GM12878 (cell line): ENCODE measurements around the gene RASL10A. TPM values are rescaled to one million over a fixed set of nuclear protein-coding genes. Genes with fewer than 3 reads are reported as not detected.

Experiments used
- ATAC-seq: fragments of 200-7000 bp; cut with Tn5 transposase; 3 replicates; pipeline ENCODE4 v1.9.1; 2020; ENCODE audit warnings: mild to moderate bottlenecking, moderate library complexity
- BruUV-seq: library from RNA; stranded (reverse); fragments of 400-500 nt; replicated peaks from 2 replicates; lab custom pipeline; 2021; lab: Mats Ljungman, UMichigan
- CTCF ChIA-PET: fragments of 300-600 bp; sonication (Branson Sonifier 250); formaldehyde crosslinking; extraction: SDS; loops from one replicate; lab custom pipeline; 2021; ENCODE audit warnings: inconsistent platforms; lab: Yijun Ruan, JAX
- POLR2A ChIA-PET: fragments of 350-600 bp; formaldehyde crosslinking; extraction: SDS; loops from one replicate; lab custom pipeline; 2021; ENCODE audit warnings: inconsistent platforms; lab: Charles Lee
- RAD21 ChIA-PET: fragments of 300-600 bp; sonication (Branson Sonifier 250); formaldehyde crosslinking; loops from one replicate; lab custom pipeline; 2023; ENCODE audit warnings: antibody characterized with exemption; ENCODE audit not compliant: unreplicated experiment; lab: Charles Lee
- SMC1A ChIA-PET: fragments of 300-600 bp; sonication (Branson Sonifier 250); formaldehyde crosslinking; loops from one replicate; lab custom pipeline; 2023; ENCODE audit not compliant: unreplicated experiment, uncharacterized antibody; lab: Charles Lee
- DNase-seq: peaks from one replicate; pipeline ENCODE4 v3.0.0-alpha.2; 2011; ENCODE audit warnings: low read depth, low spot score
- FAIRE-seq: peaks from 3 replicates; lab custom pipeline; 2011; peaks lifted over from hg19 to GRCh38; lab: Jason Lieb, UNC
- H2AFZ ChIP-seq: 2 replicates; pipeline ENCODE4 v1.6.0; 2011; ENCODE audit warnings: low read depth, low read length, control low read depth; ENCODE audit not compliant: control insufficient read depth
- H3K27ac ChIP-seq: 2 replicates; pipeline ENCODE4 v1.5.1; 2011; ENCODE audit warnings: control low read depth; ENCODE audit not compliant: control insufficient read depth, insufficient read depth
- H3K27me3 ChIP-seq, 2 experiments: replicated peaks in 1 of 2; 2 replicates each; pipeline versions ENCODE4 v1.6.0 to v1.6.1; 2011; ENCODE audit warnings: low read length in 1 of 2; ENCODE audit not compliant: control insufficient read depth in 2 of 2, insufficient read depth in 2 of 2
- H3K36me3 ChIP-seq, 2 experiments: 2 replicates each; pipeline ENCODE4 v1.5.1; 2011; ENCODE audit warnings: low read length in 1 of 2; ENCODE audit not compliant: control insufficient read depth in 2 of 2, insufficient read depth in 2 of 2
- H3K4me1 ChIP-seq: 2 replicates; pipeline ENCODE4 v1.6.1; 2011; ENCODE audit warnings: mild to moderate bottlenecking, low read length, moderate library complexity, mixed read lengths; ENCODE audit not compliant: control insufficient read depth, insufficient read depth
- H3K4me2 ChIP-seq: 2 replicates; pipeline ENCODE4 v1.6.0; 2011; ENCODE audit warnings: control low read depth; ENCODE audit not compliant: control insufficient read depth, insufficient read depth
- H3K4me3 ChIP-seq: fragments of 200-600 bp; sonication (generic); 2 replicates; pipeline ENCODE4 v1.5.1; 2016
- H3K79me2 ChIP-seq: 2 replicates; pipeline ENCODE4 v1.6.0; 2011; ENCODE audit warnings: low read length; ENCODE audit not compliant: control insufficient read depth, insufficient read depth
- H3K9ac ChIP-seq: 2 replicates; pipeline ENCODE4 v1.8.0; 2011; ENCODE audit warnings: low read length, control low read depth, mixed read lengths; ENCODE audit not compliant: control insufficient read depth, insufficient read depth
- H3K9me3 ChIP-seq: replicated peaks from 3 replicates; pipeline ENCODE4 v1.5.1; 2011; ENCODE audit warnings: mild to moderate bottlenecking, low read length; ENCODE audit not compliant: control insufficient read depth, insufficient read depth
- H4K20me1 ChIP-seq: 2 replicates; pipeline ENCODE4 v1.6.0; 2011; ENCODE audit not compliant: control insufficient read depth, insufficient read depth
- EED ChIP-seq: sonication (generic); IDR thresholded peaks from 2 replicates; pipeline ENCODE4 v1.6.1; 2016; ENCODE audit warnings: antibody characterized with exemption, low read depth
- IKZF2 ChIP-seq, 2 experiments: fragments of 450-650 bp; IDR thresholded peaks; 2 replicates each; pipeline ENCODE4 v1.6.1; 2017; ENCODE audit warnings: mild to moderate bottlenecking in 2 of 2, moderate library complexity in 2 of 2
- IRF4 ChIP-seq: IDR thresholded peaks from 2 replicates; pipeline ENCODE4 v1.6.1; 2011; ENCODE audit warnings: low read depth, low read length
- JUND ChIP-seq: IDR thresholded peaks from 2 replicates; pipeline ENCODE4 v1.6.1; 2012; ENCODE audit warnings: low read depth, mild to moderate bottlenecking, low read length, improper control_type of control experiment, moderate library complexity
- POLR2A ChIP-seq: IDR thresholded peaks from 2 replicates; pipeline ENCODE4 v1.6.1; 2011; ENCODE audit warnings: low read depth, mild to moderate bottlenecking, low read length
- RBBP5 ChIP-seq: fragments of 200-600 bp; sonication (generic); conservative IDR thresholded peaks from 2 replicates; pipeline ENCODE4 v1.6.1; 2016
- RELA ChIP-seq: fragments of 450-650 bp; IDR thresholded peaks from 2 replicates; pipeline ENCODE4 v1.8.0; 2014; ENCODE audit warnings: borderline replicate concordance; ENCODE audit not compliant: partially characterized antibody
- SMARCA5 ChIP-seq: fragments of 450-650 bp; IDR thresholded peaks from 2 replicates; pipeline ENCODE4 v1.6.1; 2017; ENCODE audit warnings: mild to moderate bottlenecking
- TCF7 ChIP-seq: IDR thresholded peaks from 2 replicates; pipeline ENCODE4 v1.6.1; 2014; ENCODE audit warnings: antibody characterized with exemption, borderline replicate concordance
- YBX1 ChIP-seq: fragments of 450-650 bp; IDR thresholded peaks from 2 replicates; pipeline ENCODE4 v1.6.1; 2016; ENCODE audit warnings: antibody characterized with exemption
- ZNF384 ChIP-seq: IDR thresholded peaks from 2 replicates; pipeline ENCODE4 v1.6.1; 2012; ENCODE audit warnings: low read depth, mild to moderate bottlenecking, low read length, improper control_type of control experiment, borderline replicate concordance
- WGBS: methylation state at CpG from one replicate; pipeline ENCODE4 v1.1.6; 2016; ENCODE audit warnings: low lambda C conversion rate; ENCODE audit not compliant: insufficient replicate concordance, insufficient coverage; ENCODE audit errors: missing lambda C conversion rate; 5-methylcytosine and 5-hydroxymethylcytosine counted together
- in situ Hi-C: fragments of 300-500 bp; cut with MboI; formaldehyde crosslinking; loops from 9 replicates; pipeline ENCODE4 v1.14.3; 2018; ENCODE audit warnings: mixed read lengths
- intact Hi-C: fragments of 100-400 bp; cut with micrococcal nuclease; formaldehyde crosslinking; loops from one replicate; pipeline ENCODE4 v1.14.2; 2022; ENCODE audit not compliant: unreplicated experiment
- polyA plus RNA-seq, 11 experiments: library from polyadenylated mRNA; depleted of rRNA in 4 of 11; unstranded in 6 of 11; stranded (reverse) in 5 of 11; fragments of >200 nt; fragmentation: Nextera tagmentation in 4 of 11; fragmentation: Illumina TruSeq in 1 of 11; extraction: Ambion mirVana in 4 of 11; extraction: Trizol in 1 of 11; gene quantifications; 1 replicate in 1 of 11; 2 replicates in 10 of 11; pipeline versions ENCODE4 v1.2.1 to v1.2.3, GENCODE V29; 2011 to 2016; ENCODE audit warnings: inconsistent platforms in 2 of 11, missing spikeins in 2 of 11, low read depth in 1 of 11
- total RNA-seq, 4 experiments: library from RNA; depleted of rRNA in 3 of 4; stranded (reverse); fragments of >200 nt in 3 of 4; fragmentation: Illumina TruSeq in 1 of 4; extraction: Trizol in 1 of 4; gene quantifications; 2 replicates each; pipeline versions ENCODE4 v1.2.1 to v1.2.3, GENCODE V29; 2013 to 2021

RASL10A gene
- total and polyA plus RNA-seq, 10 of the 15 experiments (the other 5 are each of a cell fraction or from before 2014, with no cell fraction given), result 0.12 to 0.46 (median 0.21) TPM; not detected in 6

DNA sequence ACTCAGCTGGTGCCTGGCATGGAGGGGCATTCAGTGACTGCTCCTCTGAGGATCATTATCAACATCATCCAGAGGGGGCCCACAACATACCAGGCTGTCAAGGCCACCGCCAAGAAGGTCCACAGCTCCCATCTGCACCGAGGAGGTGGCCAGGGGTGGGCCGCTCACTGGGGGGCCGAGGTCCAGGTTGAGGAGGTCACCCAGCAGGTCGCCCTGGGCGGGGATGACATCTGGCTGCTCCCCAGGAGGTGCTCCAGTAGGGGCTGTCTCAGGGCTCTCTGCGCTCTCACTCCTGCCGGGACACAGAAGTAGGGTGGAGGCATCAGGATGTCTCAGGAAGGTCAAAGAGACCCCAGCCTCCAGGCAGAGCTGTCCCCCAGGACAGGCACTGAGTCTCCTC lies 25.1 kb upstream of the RASL10A start:
- ChIA-PET SMC1A (no interaction called here), POLR2A (no interaction called here)
- no peak overlapping the region for H3K27ac ChIP-seq
- no peak for ATAC-seq
- DNase-seq, result no peak
- no peaks in the 10 kb centered on the region for H3K27me3 ChIP-seq
- H3K4me1 ChIP-seq, result no peaks in the 10 kb centered on the region
- intact Hi-C loops, result no loop called here
- in situ Hi-C loops, result no loop called here
- no peaks in the 10 kb centered on the region for H3K79me2 ChIP-seq
- 95% methylated on average over 8 of the region's 8 CpGs for WGBS
- BruUV-seq, result no TSS peak
- no peak for TF ChIP-seq RBBP5
- TF ChIP-seq TCF7, result no peak
- TF ChIP-seq, all 136 proteins: peak for 0
- no peak overlapping the region for H3K4me3 ChIP-seq
- no peak for FAIRE-seq
- H3K9me3 ChIP-seq, result no peaks in the 10 kb centered on the region
- H3K36me3 ChIP-seq, result peaks cover 29 to 54% of the 10 kb centered on the region in 2 experiments
- H2AFZ ChIP-seq, result no peak overlapping the region
- RAD21 ChIA-PET, result no interaction called here
- no peak overlapping the region for H3K9ac ChIP-seq
- CTCF ChIA-PET, result interaction anchor here (0.6 kb wide), 1 partner anchor 38 kb away, joined by 3 read pairs; no protein-coding TSS in a partner anchor
- H4K20me1 ChIP-seq, result no peaks in the 10 kb centered on the region; the same call in 1 of the 2 replicates
- no peak overlapping the region for H3K4me2 ChIP-seq

- H3K36me3 ChIP-seq, result peaks cover 28 to 59% of the 10 kb centered on the region in 2 experiments
- ChIA-PET POLR2A (no interaction called here), SMC1A (no interaction called here), RAD21 (no interaction called here)
- no peaks in the 10 kb centered on the region for H3K27me3 ChIP-seq
- H3K4me3 ChIP-seq, result no peak overlapping the region
- TF ChIP-seq IRF4 (no peak), EED (no peak), YBX1 (no peak), RELA (no peak), IKZF2 (IDR thresholded peaks at IDR 0.05) (no peak), JUND (no peak), SMARCA5 (no peak), POLR2A (no peak), ZNF384 (no peak)
- TF ChIP-seq, all 136 proteins: peak for 0
- in situ Hi-C loops (no loop called here), intact Hi-C loops (no loop called here)
- no peak overlapping the region for H3K9ac ChIP-seq
- no peak for DNase-seq
- H4K20me1 ChIP-seq, result no peaks in the 10 kb centered on the region; the same call in 1 of the 2 replicates
- ATAC-seq, result no peak
- BruUV-seq, result no TSS peak
- FAIRE-seq, result no peak
- no peak overlapping the region for H3K27ac ChIP-seq
- no peaks in the 10 kb centered on the region for H3K79me2 ChIP-seq
- H2AFZ ChIP-seq, result no peak overlapping the region
- H3K9me3 ChIP-seq, result no peaks in the 10 kb centered on the region
- no peaks in the 10 kb centered on the region for H3K4me1 ChIP-seq
- CTCF ChIA-PET, result interaction anchor here (0.6 kb wide), 1 partner anchor 39 kb away, joined by 3 read pairs; no protein-coding TSS in a partner anchor
- no peak overlapping the region for H3K4me2 ChIP-seq
- 94% methylated on average over 21 of the region's 23 CpGs for WGBS
These were observed 24.1 kb upstream of the RASL10A start for GRCh38 chr22:29339381-29340235.
